ENCODE measurements around the gene TMEM179. TPM values are rescaled to one million over a fixed set of nuclear protein-coding genes. Genes with fewer than 3 reads are reported as not detected.

TMEM179 gene
- total and polyA plus RNA-seq, 2 of the 13 experiments (the other 11 are each of a cell fraction or from before 2014, with no cell fraction given), result not detected

DNA sequence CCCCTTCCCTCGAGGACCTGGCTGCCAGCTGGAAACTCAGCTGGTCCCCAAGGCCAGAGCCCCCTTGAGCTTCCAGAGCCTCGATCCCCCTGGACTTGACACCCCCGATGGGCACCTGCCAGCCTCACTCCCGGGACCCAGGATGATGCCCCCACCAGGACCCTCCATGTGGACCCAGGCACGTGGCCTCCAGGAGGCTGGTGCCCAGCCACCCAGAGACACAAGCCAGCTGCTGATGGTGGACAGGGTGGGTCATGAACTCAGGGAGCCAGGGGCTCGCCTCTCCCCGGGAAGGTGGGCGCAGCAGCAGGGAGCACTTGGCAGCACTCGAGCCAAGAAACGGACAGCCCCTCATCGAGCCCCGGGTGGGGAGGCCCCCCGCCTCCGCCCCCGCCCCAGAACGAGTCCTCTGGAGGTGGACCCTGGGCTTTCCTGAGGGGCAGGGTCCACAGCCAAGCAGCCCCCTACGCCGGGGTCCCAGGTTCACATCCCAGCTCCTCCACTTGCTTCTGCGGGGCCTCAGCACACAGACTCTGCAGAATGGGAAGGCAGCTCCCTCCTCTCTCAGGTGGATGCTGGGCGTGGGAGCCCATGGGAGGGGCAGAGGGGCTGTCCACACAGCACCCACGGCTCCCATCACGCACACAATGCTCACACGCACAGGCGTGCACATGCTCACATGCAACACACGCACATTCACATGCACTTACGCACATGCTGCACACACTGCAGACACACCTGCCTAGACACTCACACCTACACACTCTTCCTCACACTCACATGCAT lies 12.9 kb downstream of the TMEM179 start:
- Histone ChIP-seq H2AFZ (ENCODE audit: low read length) (no peak overlapping the region), H3K4me2 (ENCODE audit: low read depth, low read length) (no peak overlapping the region), H3K27me3 (ENCODE audit: control insufficient read depth in 1 of 2, insufficient read depth in 2 of 2, low read length in 2 of 2) (peaks cover 23 to 86% of the 10 kb centered on the region in 2 experiments; a peak in 4 of 5 replicates), H3K27ac (ENCODE audit: extremely low read length, insufficient read depth, low read length) (no peak overlapping the region), H3K9me3 (ENCODE audit: low read length) (no peaks in the 10 kb centered on the region), H3K36me3 (replicated peaks in 1 of 2; ENCODE audit: control insufficient read depth in 1 of 2, insufficient read depth in 2 of 2, low read length in 2 of 2) (no peaks in the 10 kb centered on the region), H4K20me1 (ENCODE audit: insufficient read depth, low read length) (peaks cover 7% of the 10 kb centered on the region; the same call in 1 of the 2 replicates), H3K4me3 (replicated peaks in 1 of 3; ENCODE audit: insufficient read depth in 1 of 3, low read depth in 2 of 3, low read length in 3 of 3) (no peak overlapping the region), H3K79me2 (ENCODE audit: insufficient read depth, low read length) (no peaks in the 10 kb centered on the region), H3K4me1 (ENCODE audit: insufficient read depth, low read length) (no peaks in the 10 kb centered on the region), H3K9ac (ENCODE audit: insufficient read depth, low read depth, low read length) (no peak overlapping the region)
- no TSS peak for BruUV-seq (replicated peaks)
- ATAC-seq (no peak), DNase-seq (ENCODE audit: low spot score) (no peak), FAIRE-seq (no peak)
- in situ Hi-C loops (cut with HindIII; ENCODE audit: extremely low pct_ligation_motif_present, low pct_unique_long_range_greater_than_20kb), result no loop called here
- 11% methylated on average over 15 of the region's 26 CpGs for WGBS (ENCODE audit: low lambda C conversion rate)
- ChIA-PET CTCF (ENCODE audit: low intra/inter-chr PET ratio, low total read pairs) (no interaction called here), POLR2A (no interaction called here)
- intact Hi-C loops (cut with micrococcal nuclease; ENCODE audit: unreplicated experiment), result no loop called here
- TF ChIP-seq NR2C2 (CRISPR knock-in tag; IDR thresholded peaks at IDR 0.05; ENCODE audit: borderline replicate concordance) (no peak), ZNF616 (CRISPR knock-in tag; IDR thresholded peaks at IDR 0.05; ENCODE audit: low read depth) (no peak), HOXA5 (CRISPR knock-in tag; IDR thresholded peaks at IDR 0.05) (no peak), HDAC6 (IDR thresholded peaks at IDR 0.05; ENCODE audit: low read depth, low read length) (no peak), SMARCE1 (IDR thresholded peaks at IDR 0.05; ENCODE audit: borderline replicate concordance) (no peak), BCL6 (CRISPR knock-in tag; IDR thresholded peaks at IDR 0.05) (no peak), ZMYM3 (CRISPR knock-in tag; IDR thresholded peaks at IDR 0.05) (no peak), ZNF781 (CRISPR knock-in tag; IDR thresholded peaks at IDR 0.05; ENCODE audit: borderline replicate concordance, not compliant biosample characterization) (no peak), ZKSCAN1 (IDR thresholded peaks at IDR 0.05; ENCODE audit: low read length) (no peak), NFYC (CRISPR knock-in tag; IDR thresholded peaks at IDR 0.05) (no peak), ZNF296 (CRISPR knock-in tag; conservative IDR thresholded peaks at IDR 0.05) (no peak), FOXA1 (IDR thresholded peaks at IDR 0.05) (no peak), FOXA1 (CRISPR knock-in tag; IDR thresholded peaks at IDR 0.05) (no peak), NCOA1 (CRISPR knock-in tag; IDR thresholded peaks at IDR 0.05) (no peak), ATAD3A (CRISPR knock-in tag; IDR thresholded peaks at IDR 0.05) (no peak)
- TF ChIP-seq, protein P1, sequence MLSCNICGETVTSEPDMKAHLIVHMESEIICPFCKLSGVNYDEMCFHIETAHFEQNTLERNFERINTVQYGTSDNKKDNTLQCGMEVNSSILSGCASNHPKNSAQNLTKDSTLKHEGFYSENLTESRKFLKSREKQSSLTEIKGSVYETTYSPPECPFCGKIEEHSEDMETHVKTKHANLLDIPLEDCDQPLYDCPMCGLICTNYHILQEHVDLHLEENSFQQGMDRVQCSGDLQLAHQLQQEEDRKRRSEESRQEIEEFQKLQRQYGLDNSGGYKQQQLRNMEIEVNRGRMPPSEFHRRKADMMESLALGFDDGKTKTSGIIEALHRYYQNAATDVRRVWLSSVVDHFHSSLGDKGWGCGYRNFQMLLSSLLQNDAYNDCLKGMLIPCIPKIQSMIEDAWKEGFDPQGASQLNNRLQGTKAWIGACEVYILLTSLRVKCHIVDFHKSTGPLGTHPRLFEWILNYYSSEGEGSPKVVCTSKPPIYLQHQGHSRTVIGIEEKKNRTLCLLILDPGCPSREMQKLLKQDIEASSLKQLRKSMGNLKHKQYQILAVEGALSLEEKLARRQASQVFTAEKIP (CRISPR knock-in tag; IDR thresholded peaks at IDR 0.05; ENCODE audit: borderline replicate concordance), result no peak
- TF ChIP-seq, protein P2, sequence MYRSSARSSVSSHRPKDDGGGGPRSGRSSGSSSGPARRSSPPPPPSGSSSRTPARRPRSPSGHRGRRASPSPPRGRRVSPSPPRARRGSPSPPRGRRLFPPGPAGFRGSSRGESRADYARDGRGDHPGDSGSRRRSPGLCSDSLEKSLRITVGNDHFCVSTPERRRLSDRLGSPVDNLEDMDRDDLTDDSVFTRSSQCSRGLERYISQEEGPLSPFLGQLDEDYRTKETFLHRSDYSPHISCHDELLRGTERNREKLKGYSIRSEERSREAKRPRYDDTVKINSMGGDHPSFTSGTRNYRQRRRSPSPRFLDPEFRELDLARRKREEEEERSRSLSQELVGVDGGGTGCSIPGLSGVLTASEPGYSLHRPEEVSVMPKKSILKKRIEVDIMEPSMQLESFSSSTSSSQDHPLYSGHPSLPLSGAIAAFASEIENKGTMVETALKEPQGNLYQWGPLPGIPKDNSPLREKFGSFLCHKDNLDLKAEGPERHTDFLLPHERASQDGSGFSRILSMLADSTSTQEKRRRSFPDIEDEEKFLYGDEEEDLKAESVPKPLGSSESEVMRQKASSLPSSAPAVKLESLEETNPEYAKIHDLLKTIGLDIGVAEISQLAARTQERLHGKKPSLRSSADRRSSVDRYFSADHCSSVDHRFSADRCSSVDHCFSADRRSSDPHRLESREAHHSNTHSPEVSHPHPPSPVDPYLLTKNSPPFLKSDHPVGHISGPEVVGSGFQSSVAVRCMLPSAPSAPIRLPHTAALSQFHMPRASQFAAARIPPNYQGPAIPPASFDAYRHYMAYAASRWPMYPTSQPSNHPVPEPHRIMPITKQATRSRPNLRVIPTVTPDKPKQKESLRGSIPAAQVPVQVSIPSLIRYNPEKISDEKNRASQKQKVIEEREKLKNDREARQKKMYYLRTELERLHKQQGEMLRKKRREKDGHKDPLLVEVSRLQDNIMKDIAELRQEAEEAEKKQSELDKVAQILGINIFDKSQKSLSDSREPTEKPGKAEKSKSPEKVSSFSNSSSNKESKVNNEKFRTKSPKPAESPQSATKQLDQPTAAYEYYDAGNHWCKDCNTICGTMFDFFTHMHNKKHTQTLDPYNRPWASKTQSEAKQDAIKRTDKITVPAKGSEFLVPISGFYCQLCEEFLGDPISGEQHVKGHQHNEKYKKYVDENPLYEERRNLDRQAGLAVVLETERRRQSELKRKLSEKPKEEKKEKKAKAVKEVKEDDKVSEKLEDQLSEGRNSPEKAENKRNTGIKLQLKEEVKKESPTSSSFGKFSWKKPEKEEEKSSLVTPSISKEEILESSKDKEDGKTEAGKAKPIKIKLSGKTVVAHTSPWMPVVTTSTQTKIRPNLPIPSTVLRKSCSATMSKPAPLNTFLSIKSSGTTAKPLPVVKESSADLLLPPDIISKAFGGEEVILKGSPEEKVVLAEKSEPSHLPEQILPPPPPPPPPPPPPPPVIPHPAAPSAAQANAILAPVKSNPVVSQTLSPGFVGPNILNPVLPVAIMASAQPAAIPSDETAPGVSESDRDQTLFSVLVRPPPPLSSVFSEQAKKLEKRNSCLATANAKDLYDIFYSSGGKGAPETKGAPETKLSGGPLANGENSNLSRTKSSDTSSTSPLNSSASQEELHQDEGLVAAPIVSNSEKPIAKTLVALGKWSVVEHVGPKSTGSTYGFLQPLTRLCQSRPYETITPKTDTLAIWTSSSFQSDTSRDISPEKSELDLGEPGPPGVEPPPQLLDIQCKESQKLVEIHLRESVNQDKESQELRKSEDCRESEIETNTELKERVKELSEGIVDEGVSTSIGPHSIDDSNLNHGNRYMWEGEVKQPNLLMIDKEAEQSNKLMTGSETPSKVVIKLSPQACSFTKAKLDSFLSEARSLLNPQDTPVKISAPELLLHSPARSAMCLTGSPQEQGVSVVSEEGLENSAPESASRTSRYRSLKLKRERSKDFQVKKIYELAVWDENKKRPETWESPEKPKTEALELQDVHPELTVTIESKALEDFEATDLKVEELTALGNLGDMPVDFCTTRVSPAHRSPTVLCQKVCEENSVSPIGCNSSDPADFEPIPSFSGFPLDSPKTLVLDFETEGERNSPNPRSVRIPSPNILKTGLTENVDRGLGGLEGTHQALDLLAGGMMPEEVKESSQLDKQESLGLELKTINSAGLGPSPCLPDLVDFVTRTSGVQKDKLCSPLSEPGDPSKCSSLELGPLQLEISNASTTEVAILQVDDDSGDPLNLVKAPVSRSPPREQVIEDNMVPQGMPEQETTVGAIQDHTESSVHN (CRISPR knock-in tag; IDR thresholded peaks at IDR 0.05), result no peak

All from HepG2 (cell line).